GM12892 (cell line): ENCODE data around the gene DEF6.

Experiments used
- POLR2A ChIP-seq: IDR thresholded peaks from 2 replicates; pipeline ENCODE4 v1.6.1; 2011; ENCODE audit warnings: low read depth, low read length, control low read depth
- POLR2AphosphoS5 ChIP-seq: IDR thresholded peaks from 2 replicates; pipeline ENCODE4 v1.6.1; 2011; ENCODE audit warnings: low read depth, low read length, control low read depth

GRCh38 chr6:35318196-35319171, 20.9 kb downstream of the DEF6 start:
- TF ChIP-seq POLR2A (no peak), POLR2AphosphoS5 (no peak)
